ENCODE measurements around the gene ASB10. TPM values are rescaled to one million over a fixed set of nuclear protein-coding genes. Genes with fewer than 3 reads are reported as not detected.

The ASB10 gene
- total and polyA plus RNA-seq, 2 of the 13 experiments (the other 11 are each of a cell fraction or from before 2014, with no cell fraction given): not detected

DNA sequence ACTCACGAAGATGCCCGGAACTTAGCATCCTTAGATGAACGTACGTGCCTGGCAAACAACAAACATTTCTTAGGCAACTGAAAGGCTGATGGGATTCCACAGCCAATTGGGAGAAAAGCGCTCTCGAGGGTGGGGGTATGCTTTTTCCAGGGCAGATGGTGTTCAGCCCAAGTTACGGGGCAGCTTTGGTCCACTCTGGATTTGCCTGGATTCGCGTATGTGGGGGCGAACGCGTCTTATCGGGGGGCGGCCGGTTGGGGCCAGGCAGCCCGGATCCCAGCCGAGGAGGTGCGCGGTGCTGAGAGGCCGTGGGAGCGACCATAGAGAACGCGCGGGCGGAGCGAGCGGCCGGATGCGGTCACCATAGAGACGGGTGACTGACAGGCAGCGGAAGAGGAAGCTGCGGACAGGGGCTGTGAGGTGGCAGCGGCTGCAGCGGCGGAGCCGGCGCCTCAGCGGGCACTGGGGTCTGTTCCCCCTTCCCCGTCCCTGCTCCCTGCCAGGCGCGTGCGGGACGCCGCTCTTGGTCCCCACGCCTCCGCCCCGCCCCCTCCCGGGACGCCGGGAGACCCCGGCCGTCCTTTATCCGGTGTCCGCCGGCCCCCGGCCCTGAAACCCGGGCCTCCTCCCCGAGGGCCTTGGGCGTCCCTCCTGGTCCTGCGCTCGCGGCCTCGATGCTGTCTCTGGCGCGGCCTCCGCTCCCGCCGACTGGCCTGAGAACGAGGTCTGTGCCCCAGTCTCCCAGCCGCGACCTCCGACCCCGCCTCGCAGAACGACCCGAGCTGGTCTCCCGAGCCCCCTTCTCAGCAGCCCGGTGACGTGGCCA, 45.3 kb upstream of the ASB10 start, which contains the start of gene CHPF2 (continued):
- TF ChIP-seq, protein P1, sequence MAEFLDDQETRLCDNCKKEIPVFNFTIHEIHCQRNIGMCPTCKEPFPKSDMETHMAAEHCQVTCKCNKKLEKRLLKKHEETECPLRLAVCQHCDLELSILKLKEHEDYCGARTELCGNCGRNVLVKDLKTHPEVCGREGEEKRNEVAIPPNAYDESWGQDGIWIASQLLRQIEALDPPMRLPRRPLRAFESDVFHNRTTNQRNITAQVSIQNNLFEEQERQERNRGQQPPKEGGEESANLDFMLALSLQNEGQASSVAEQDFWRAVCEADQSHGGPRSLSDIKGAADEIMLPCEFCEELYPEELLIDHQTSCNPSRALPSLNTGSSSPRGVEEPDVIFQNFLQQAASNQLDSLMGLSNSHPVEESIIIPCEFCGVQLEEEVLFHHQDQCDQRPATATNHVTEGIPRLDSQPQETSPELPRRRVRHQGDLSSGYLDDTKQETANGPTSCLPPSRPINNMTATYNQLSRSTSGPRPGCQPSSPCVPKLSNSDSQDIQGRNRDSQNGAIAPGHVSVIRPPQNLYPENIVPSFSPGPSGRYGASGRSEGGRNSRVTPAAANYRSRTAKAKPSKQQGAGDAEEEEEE (CRISPR knock-in tag; IDR thresholded peaks at IDR 0.05; ENCODE audit: borderline replicate concordance): no peak
- TF ChIP-seq ZNF552 (CRISPR knock-in tag; IDR thresholded peaks at IDR 0.05; ENCODE audit: borderline replicate concordance) (no peak), PHF5A (CRISPR knock-in tag; IDR thresholded peaks at IDR 0.05; ENCODE audit: low read depth, unreplicated experiment) (no peak), HNF4G (IDR thresholded peaks at IDR 0.05; ENCODE audit: borderline replicate concordance, low read depth, low read length) (no peak), HNF4G (CRISPR knock-in tag; IDR thresholded peaks at IDR 0.05; ENCODE audit: borderline replicate concordance, low read depth) (no peak), SETDB1 (CRISPR knock-in tag; IDR thresholded peaks at IDR 0.05; ENCODE audit: borderline replicate concordance) (no peak), SMARCC2 (IDR thresholded peaks at IDR 0.05) (no peak), JDP2 (CRISPR knock-in tag; IDR thresholded peaks at IDR 0.05; ENCODE audit: borderline replicate concordance) (no peak), HES4 (CRISPR knock-in tag; IDR thresholded peaks at IDR 0.05; ENCODE audit: borderline replicate concordance) (no peak), ZNF121 (CRISPR knock-in tag; IDR thresholded peaks at IDR 0.05) (no peak), MYNN (CRISPR knock-in tag; IDR thresholded peaks at IDR 0.05; ENCODE audit: low read depth) (no peak), ZNF180 (CRISPR knock-in tag; IDR thresholded peaks at IDR 0.05; ENCODE audit: borderline replicate concordance, low read depth) (no peak), ZSCAN25 (CRISPR knock-in tag; IDR thresholded peaks at IDR 0.05) (no peak), IRF1 (CRISPR knock-in tag; IDR thresholded peaks at IDR 0.05; ENCODE audit: low read depth) (no peak), USF2 (IDR thresholded peaks at IDR 0.05; ENCODE audit: low read depth, low read length) (no peak), USF2 (CRISPR knock-in tag; IDR thresholded peaks at IDR 0.05; ENCODE audit: borderline replicate concordance) (no peak; the same call in 1 of the 2 replicates), ZNF432 (CRISPR knock-in tag; IDR thresholded peaks at IDR 0.05; ENCODE audit: borderline replicate concordance) (no peak), NFE2 (CRISPR knock-in tag; IDR thresholded peaks at IDR 0.05) (no peak), MBD4 (IDR thresholded peaks at IDR 0.05; ENCODE audit: borderline replicate concordance, low read length) (no peak)
- TF ChIP-seq, protein P2, sequence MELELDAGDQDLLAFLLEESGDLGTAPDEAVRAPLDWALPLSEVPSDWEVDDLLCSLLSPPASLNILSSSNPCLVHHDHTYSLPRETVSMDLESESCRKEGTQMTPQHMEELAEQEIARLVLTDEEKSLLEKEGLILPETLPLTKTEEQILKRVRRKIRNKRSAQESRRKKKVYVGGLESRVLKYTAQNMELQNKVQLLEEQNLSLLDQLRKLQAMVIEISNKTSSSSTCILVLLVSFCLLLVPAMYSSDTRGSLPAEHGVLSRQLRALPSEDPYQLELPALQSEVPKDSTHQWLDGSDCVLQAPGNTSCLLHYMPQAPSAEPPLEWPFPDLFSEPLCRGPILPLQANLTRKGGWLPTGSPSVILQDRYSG (CRISPR knock-in tag; IDR thresholded peaks at IDR 0.05): no peak
- TF ChIP-seq, protein P3, sequence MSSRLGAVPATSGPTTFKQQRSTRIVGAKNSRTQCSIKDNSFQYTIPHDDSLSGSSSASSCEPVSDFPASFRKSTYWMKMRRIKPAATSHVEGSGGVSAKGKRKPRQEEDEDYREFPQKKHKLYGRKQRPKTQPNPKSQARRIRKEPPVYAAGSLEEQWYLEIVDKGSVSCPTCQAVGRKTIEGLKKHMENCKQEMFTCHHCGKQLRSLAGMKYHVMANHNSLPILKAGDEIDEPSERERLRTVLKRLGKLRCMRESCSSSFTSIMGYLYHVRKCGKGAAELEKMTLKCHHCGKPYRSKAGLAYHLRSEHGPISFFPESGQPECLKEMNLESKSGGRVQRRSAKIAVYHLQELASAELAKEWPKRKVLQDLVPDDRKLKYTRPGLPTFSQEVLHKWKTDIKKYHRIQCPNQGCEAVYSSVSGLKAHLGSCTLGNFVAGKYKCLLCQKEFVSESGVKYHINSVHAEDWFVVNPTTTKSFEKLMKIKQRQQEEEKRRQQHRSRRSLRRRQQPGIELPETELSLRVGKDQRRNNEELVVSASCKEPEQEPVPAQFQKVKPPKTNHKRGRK (CRISPR knock-in tag; IDR thresholded peaks at IDR 0.05): no peak
